Mucosa of rectum (tissue), 2 donors: ENCODE data around the gene RC3H2.
A peak's percentile ranks its signal among the peaks of the same experiment; 100 is the strongest.
"Not testable (repeated sequence)": the region's sequence is repeated elsewhere in the genome, so short reads cannot be mapped to it uniquely, and the experiment has no call there.

ENCODE experiments used
- H3K27ac ChIP-seq, 2 donors: one replicate each; pipeline ENCODE4 v1.7.0; 2013; ENCODE audit warnings: inconsistent platforms in 2 of 2, low read depth in 2 of 2, low read length in 2 of 2
- H3K27me3 ChIP-seq, 2 donors: one replicate each; pipeline ENCODE4 v1.7.0; 2013; ENCODE audit warnings: low read length in 2 of 2; ENCODE audit not compliant: control insufficient read depth in 2 of 2, insufficient read depth in 2 of 2
- H3K36me3 ChIP-seq, 2 donors: one replicate each; pipeline ENCODE4 v1.7.0; 2013; ENCODE audit warnings: low read length in 2 of 2; ENCODE audit not compliant: control insufficient read depth in 2 of 2, insufficient read depth in 2 of 2
- H3K4me1 ChIP-seq, 2 donors: one replicate each; pipeline ENCODE4 v1.7.0; 2013; ENCODE audit warnings: low read length in 2 of 2, mild to moderate bottlenecking in 1 of 2; ENCODE audit not compliant: control insufficient read depth in 2 of 2, insufficient read depth in 2 of 2
- H3K4me3 ChIP-seq, 2 donors: one replicate each; pipeline ENCODE4 v1.7.0; 2013; ENCODE audit warnings: low read length in 2 of 2
- H3K9ac ChIP-seq, 2 donors: one replicate each; pipeline ENCODE4 v1.7.0; 2013; ENCODE audit warnings: low read length in 2 of 2, low read depth in 1 of 2, mild to moderate bottlenecking in 1 of 2
- H3K9me3 ChIP-seq, 2 donors: one replicate each; pipeline ENCODE4 v1.7.0; 2013; ENCODE audit warnings: low read length in 2 of 2; ENCODE audit not compliant: control insufficient read depth in 2 of 2
- donor health status: healthy.
- donor health status: Normal muscosa, but diverticular disease.

The RC3H2 gene

GRCh38 chr9:122922713-122923112, 17.6 kb upstream of the RC3H2 start:
- no peaks in the 10 kb centered on the region for H3K27me3 ChIP-seq
- no peak overlapping the region for H3K4me3 ChIP-seq
- no peaks in the 10 kb centered on the region for H3K4me1 ChIP-seq
- no peak overlapping the region for H3K27ac ChIP-seq
- no peaks in the 10 kb centered on the region for H3K9me3 ChIP-seq
- H3K9ac ChIP-seq = no peak overlapping the region
- H3K36me3 ChIP-seq = peaks cover 6 to 7% of the 10 kb centered on the region in 2 donors

- no peak overlapping the region for H3K27ac ChIP-seq
- peaks cover 6 to 7% of the 10 kb centered on the region in 2 donors for H3K36me3 ChIP-seq
- H3K9me3 ChIP-seq = no peaks in the 10 kb centered on the region
- H3K9ac ChIP-seq = no peak overlapping the region
- no peak overlapping the region for H3K4me3 ChIP-seq
- peaks cover 0 to 4% of the 10 kb centered on the region in 2 donors for H3K4me1 ChIP-seq
- H3K27me3 ChIP-seq = no peaks in the 10 kb centered on the region
Observed at GRCh38 chr9:122918310-122918709, 13.2 kb upstream of the RC3H2 start.

- H3K36me3 ChIP-seq = peaks cover 10 to 30% of the 10 kb centered on the region in 2 donors
- peaks cover 8 to 9% of the 10 kb centered on the region in 2 donors for H3K4me1 ChIP-seq
- H3K27me3 ChIP-seq = no peaks in the 10 kb centered on the region
- no peaks in the 10 kb centered on the region for H3K9me3 ChIP-seq
- H3K27ac ChIP-seq = peak within 1 kb of the TSS; percentile 76 to 89
- peak within 1 kb of the TSS; percentile 76 for H3K9ac ChIP-seq
- H3K4me3 ChIP-seq = peak within 1 kb of the TSS; percentile 76 to 97
Observed at GRCh38 chr9:122912964-122913673, 8.0 kb upstream of the RC3H2 start, which contains the start of gene ZBTB6. Gene ZBTB6 (minus strand): TSS chr9:122913323. CDS start chr9:122912072, 1,251 bp downstream.

GRCh38 chr9:122912671-122912963, 7.5 kb upstream of the RC3H2 start:
- Histone ChIP-seq H3K36me3 (peaks cover 10 to 31% of the 10 kb centered on the region in 2 donors), H3K4me3 (peak overlapping the region; percentile 76 to 97), H3K9me3 (no peaks in the 10 kb centered on the region), H3K9ac (peak overlapping the region; percentile 76), H3K27me3 (no peaks in the 10 kb centered on the region), H3K27ac (peak overlapping the region; percentile 76 to 89), H3K4me1 (peaks cover 8 to 9% of the 10 kb centered on the region in 2 donors)

- H3K36me3 ChIP-seq = peaks cover 7 to 24% of the 10 kb centered on the region in 2 donors
- not testable (repeated sequence) for H3K9ac ChIP-seq, H3K27ac ChIP-seq, H3K27me3 ChIP-seq, H3K9me3 ChIP-seq, H3K4me3 ChIP-seq
- H3K4me1 ChIP-seq = peaks cover 7 to 11% of the 10 kb centered on the region in 2 donors
Observed at GRCh38 chr9:122906122-122906521, 963 bp upstream of the RC3H2 start.

- Histone ChIP-seq H3K27ac (peak overlapping the region; percentile 92), H3K4me3 (peak overlapping the region; percentile 93 to 94), H3K9me3 (no peaks in the 10 kb centered on the region), H3K9ac (peak overlapping the region; percentile 71 to 90), H3K4me1 (peaks cover 7 to 11% of the 10 kb centered on the region in 2 donors), H3K36me3 (peaks cover 0 to 10% of the 10 kb centered on the region in 2 donors), H3K27me3 (no peaks in the 10 kb centered on the region)
Observed at GRCh38 chr9:122904466-122904822, 715 bp downstream of the RC3H2 start.

GRCh38 chr9:122900791-122901190, 4.4 kb downstream of the RC3H2 start:
- H3K4me1 ChIP-seq = peaks cover 7 to 11% of the 10 kb centered on the region in 2 donors
- H3K4me3 ChIP-seq = no peak overlapping the region
- H3K9me3 ChIP-seq = no peaks in the 10 kb centered on the region

GRCh38 chr9:122897969-122898368, 7.2 kb downstream of the RC3H2 start:
- Histone ChIP-seq H3K36me3 (peaks cover 3 to 11% of the 10 kb centered on the region in 2 donors), H3K9ac (no peak overlapping the region), H3K9me3 (no peaks in the 10 kb centered on the region), H3K4me3 (no peak overlapping the region), H3K27ac (no peak overlapping the region), H3K4me1 (no peaks in the 10 kb centered on the region), H3K27me3 (no peaks in the 10 kb centered on the region)

More at GRCh38 chr9:122900791-122901190, 4.4 kb downstream of the RC3H2 start:
- Histone ChIP-seq H3K27ac (no peak overlapping the region), H3K9ac (no peak overlapping the region), H3K36me3 (peaks cover 0 to 3% of the 10 kb centered on the region in 2 donors), H3K27me3 (no peaks in the 10 kb centered on the region)

GRCh38 chr9:122888480-122888879, 16.7 kb downstream of the RC3H2 start:
- no peak overlapping the region for H3K9ac ChIP-seq
- no peak overlapping the region for H3K27ac ChIP-seq
- H3K36me3 ChIP-seq = peaks cover 22% of the 10 kb centered on the region in 2 donors
- no peak overlapping the region for H3K4me3 ChIP-seq
- no peaks in the 10 kb centered on the region for H3K27me3 ChIP-seq
- H3K9me3 ChIP-seq = no peaks in the 10 kb centered on the region
- no peaks in the 10 kb centered on the region for H3K4me1 ChIP-seq

- H3K9me3 ChIP-seq = no peaks in the 10 kb centered on the region
- H3K27me3 ChIP-seq = no peaks in the 10 kb centered on the region
Observed at GRCh38 chr9:122883125-122883524, 22.0 kb downstream of the RC3H2 start.

More at GRCh38 chr9:122883125-122883524, 22.0 kb downstream of the RC3H2 start:
- no peak overlapping the region for H3K9ac ChIP-seq
- peaks cover 42 to 46% of the 10 kb centered on the region in 2 donors for H3K36me3 ChIP-seq
- H3K27ac ChIP-seq = no peak overlapping the region
- no peaks in the 10 kb centered on the region for H3K4me1 ChIP-seq
- H3K4me3 ChIP-seq = no peak overlapping the region
